ENCODE results near the gene GPATCH1.

The GPATCH1 gene

GRCh38 chr19:33063356-33063752 lies 17.6 kb upstream of the GPATCH1 start:
- no peak for DNase-seq (ENCODE audit: low read depth in 2 of 2)

- no peak for DNase-seq (ENCODE audit: low read depth in 2 of 2)
Measured at GRCh38 chr19:33063753-33064457, 17.1 kb upstream of the GPATCH1 start.

GRCh38 chr19:33064458-33064791 lies 16.6 kb upstream of the GPATCH1 start:
- DNase-seq (ENCODE audit: low read depth in 2 of 2) = peak in 1 of 2 donors; percentile 14

GRCh38 chr19:33064792-33065550 lies 16.0 kb upstream of the GPATCH1 start, which contains the start of gene RHPN2:
TSS of gene RHPN2 (minus strand) at chr19:33064888. CDS start at chr19:33064852, 36 bp downstream.
- peak; percentile 42 to 77 for DNase-seq (ENCODE audit: low read depth in 2 of 2)

- DNase-seq (ENCODE audit: low read depth in 2 of 2) = no peak
Measured at GRCh38 chr19:33066543-33066942, 14.4 kb upstream of the GPATCH1 start.

- DNase-seq (ENCODE audit: low read depth in 2 of 2) = no peak
Measured at GRCh38 chr19:33067121-33067520, 13.9 kb upstream of the GPATCH1 start.

- no peak for DNase-seq (ENCODE audit: low read depth in 2 of 2)
Measured at GRCh38 chr19:33071887-33072286, 9.1 kb upstream of the GPATCH1 start.

GRCh38 chr19:33075519-33075918 lies 5.5 kb upstream of the GPATCH1 start:
- DNase-seq (ENCODE audit: low read depth in 2 of 2) = no peak

GRCh38 chr19:33085570-33086128 lies 4.7 kb downstream of the GPATCH1 start:
- no peak for DNase-seq (ENCODE audit: low read depth in 2 of 2)

- no peak for DNase-seq (ENCODE audit: low read depth in 2 of 2)
Measured at GRCh38 chr19:33086955-33087354, 6.0 kb downstream of the GPATCH1 start.

- DNase-seq (ENCODE audit: low read depth in 2 of 2) = no peak
Measured at GRCh38 chr19:33089010-33089409, 8.0 kb downstream of the GPATCH1 start.

- no peak for DNase-seq (ENCODE audit: low read depth in 2 of 2)
Measured at GRCh38 chr19:33090179-33090578, 9.2 kb downstream of the GPATCH1 start.

GRCh38 chr19:33093420-33094210 lies 12.6 kb downstream of the GPATCH1 start:
- DNase-seq (ENCODE audit: low read depth in 2 of 2) = no peak

- no peak for DNase-seq (ENCODE audit: low read depth in 2 of 2)
Measured at GRCh38 chr19:33094436-33095067, 13.6 kb downstream of the GPATCH1 start.

GRCh38 chr19:33096005-33096404 lies 15.0 kb downstream of the GPATCH1 start:
- DNase-seq (ENCODE audit: low read depth in 2 of 2) = no peak

- DNase-seq (ENCODE audit: low read depth in 2 of 2) = no peak
Measured at GRCh38 chr19:33098055-33098534, 17.1 kb downstream of the GPATCH1 start.

GRCh38 chr19:33100894-33101644 lies 20.1 kb downstream of the GPATCH1 start:
- DNase-seq (ENCODE audit: low read depth in 2 of 2) = no peak

- DNase-seq (ENCODE audit: low read depth in 2 of 2) = no peak
Measured at GRCh38 chr19:33102893-33103292, 21.9 kb downstream of the GPATCH1 start.

GRCh38 chr19:33108161-33108560 lies 27.2 kb downstream of the GPATCH1 start:
- no peak for DNase-seq (ENCODE audit: low read depth in 2 of 2)

GRCh38 chr19:33110137-33110910 lies 29.3 kb downstream of the GPATCH1 start:
- no peak for DNase-seq (ENCODE audit: low read depth in 2 of 2)

All from stimulated activated CD8-positive, alpha-beta memory T cell treated with anti-CD3 and anti-CD28 coated beads, Interleukin-15, amount 100 ng/mL, for 48 hours (primary cell).